HepG2 (cell line): ENCODE data around the gene SYVN1. TPM values are rescaled to one million over a fixed set of nuclear protein-coding genes. Genes with fewer than 3 reads are reported as not detected.

Source experiments
- AGO2 ChIP-seq: fragments of 200-400 bp; formaldehyde crosslinking; optimal IDR thresholded peaks from 2 replicates; pipeline ENCODE3; 2017; ENCODE audit warnings: mild to moderate bottlenecking, low read depth, low read length, moderate library complexity
- CBFB ChIP-seq: sonication (generic); formaldehyde crosslinking; IDR thresholded peaks from 2 replicates; pipeline ENCODE4 v1.4.0; 2020; ENCODE audit warnings: missing genetic modification reagents
- DMAP1 ChIP-seq: IDR thresholded peaks from 2 replicates; pipeline ENCODE4 v1.6.1; 2016
- KLF16 ChIP-seq, 2 experiments: sonication (generic) in 1 of 2; formaldehyde crosslinking in 1 of 2; IDR thresholded peaks; 2 replicates each; pipeline versions ENCODE4 v1.6.1 to v1.8.0; 2016 to 2023; ENCODE audit warnings: missing genetic modification reagents in 2 of 2, missing compliant biosample characterization in 1 of 2
- MBD4 ChIP-seq: IDR thresholded peaks from 2 replicates; pipeline ENCODE4 v1.6.1; 2012; ENCODE audit warnings: low read length, inconsistent platforms, borderline replicate concordance
- MLXIP ChIP-seq: sonication (generic); formaldehyde crosslinking; IDR thresholded peaks from 2 replicates; pipeline ENCODE4 v1.9.0; 2021; ENCODE audit warnings: missing genetic modification reagents, borderline replicate concordance
- MTA1 ChIP-seq: sonication (generic); formaldehyde crosslinking; IDR thresholded peaks from 2 replicates; pipeline ENCODE4 v1.4.0; 2020; ENCODE audit warnings: missing genetic modification reagents, mild to moderate bottlenecking, borderline replicate concordance
- PRDM10 ChIP-seq: sonication (generic); formaldehyde crosslinking; IDR thresholded peaks from 2 replicates; pipeline ENCODE4 v1.4.0; 2020; ENCODE audit warnings: low read depth, missing genetic modification reagents
- PRDM4 ChIP-seq: sonication (generic); formaldehyde crosslinking; IDR thresholded peaks from 2 replicates; pipeline ENCODE4 v1.9.0; 2021; ENCODE audit warnings: missing genetic modification reagents, borderline replicate concordance
- RNF2 ChIP-seq: fragments of 450-650 bp; conservative IDR thresholded peaks from 2 replicates; pipeline ENCODE4 v1.6.1; 2016; ENCODE audit warnings: low read depth
- TBL1XR1 ChIP-seq: fragments of 150-350 bp; IDR thresholded peaks from 2 replicates; pipeline ENCODE4 v1.6.1; 2014; ENCODE audit warnings: borderline replicate concordance, low read length; ENCODE audit not compliant: partially characterized antibody
- ZNF34 ChIP-seq: sonication (generic); formaldehyde crosslinking; IDR thresholded peaks from 2 replicates; pipeline ENCODE4 v1.4.0; 2020; ENCODE audit warnings: mild to moderate bottlenecking, missing genetic modification reagents, borderline replicate concordance
- ZNF652 ChIP-seq: IDR thresholded peaks from 2 replicates; pipeline ENCODE4 v1.6.1; 2016; ENCODE audit warnings: low read depth, borderline replicate concordance
- ZNF850 ChIP-seq: sonication (generic); formaldehyde crosslinking; conservative IDR thresholded peaks from 2 replicates; pipeline ENCODE4 v1.9.0; 2021; ENCODE audit warnings: mild to moderate bottlenecking, missing genetic modification reagents
- polyA plus RNA-seq, 8 experiments: library from polyadenylated mRNA; depleted of rRNA in 3 of 8; stranded (reverse) in 7 of 8; unstranded in 1 of 8; fragments of >200 nt; fragmentation: Illumina TruSeq in 4 of 8; extraction: Trizol in 4 of 8; gene quantifications; 2 replicates each; pipeline versions ENCODE4 v1.2.1 to v1.2.3, GENCODE V29; 2011 to 2016; ENCODE audit warnings: low read depth in 4 of 8, missing spikeins in 1 of 8, mixed read lengths in 1 of 8; ENCODE audit not compliant: insufficient read depth in 1 of 8
- total RNA-seq, 5 experiments: library from RNA; depleted of rRNA; stranded (reverse); fragments of >200 nt; fragmentation: Illumina TruSeq; extraction: Trizol; gene quantifications; 2 replicates each; pipeline ENCODE4 v1.2.3, GENCODE V29; 2016; ENCODE audit warnings: low read depth in 1 of 5

SYVN1 gene
- total and polyA plus RNA-seq, 2 of the 13 experiments (the other 11 are each of a cell fraction or from before 2014, with no cell fraction given): 10.3 to 22.5 TPM

GRCh38 chr11:65121865-65122696, 12.2 kb downstream of the SYVN1 start, which contains the start of the genes FAU and MRPL49 (continued):
- peak; percentile 74; the same call in 1 of the 2 replicates for TF ChIP-seq PRDM10 (CRISPR knock-in tag)
- TF ChIP-seq MLXIP (CRISPR knock-in tag): no peak
- 0 out of 2 replicates have a peak, but pooled peaks have one; percentile 33 for TF ChIP-seq PRDM4 (CRISPR knock-in tag)
- TF ChIP-seq RNF2: peak; percentile 37; the same call in 1 of the 2 replicates
- 0 out of 2 replicates have a peak, but pooled peaks have one; percentile 86 for TF ChIP-seq ZNF34 (CRISPR knock-in tag)
- 0 out of 2 replicates have a peak, but pooled peaks have one; percentile 55 for TF ChIP-seq ZNF850 (CRISPR knock-in tag)
- TF ChIP-seq DMAP1: peak; percentile 58
- peak; percentile 77 for TF ChIP-seq AGO2
- no peak for TF ChIP-seq MTA1 (CRISPR knock-in tag)
- TF ChIP-seq CBFB (CRISPR knock-in tag): peak; percentile 90; the same call in 1 of the 2 replicates
- TF ChIP-seq KLF16 (CRISPR knock-in tag; IDR thresholded peaks at IDR 0.05): peak in 1 of 2 experiments; percentile 43; a peak in 1 of 4 replicates
- TF ChIP-seq TBL1XR1: peak; percentile 9
- no peak for TF ChIP-seq ZNF652
- TF ChIP-seq MBD4: no peak
